ENCODE measurements around the gene UROC1.

DNA sequence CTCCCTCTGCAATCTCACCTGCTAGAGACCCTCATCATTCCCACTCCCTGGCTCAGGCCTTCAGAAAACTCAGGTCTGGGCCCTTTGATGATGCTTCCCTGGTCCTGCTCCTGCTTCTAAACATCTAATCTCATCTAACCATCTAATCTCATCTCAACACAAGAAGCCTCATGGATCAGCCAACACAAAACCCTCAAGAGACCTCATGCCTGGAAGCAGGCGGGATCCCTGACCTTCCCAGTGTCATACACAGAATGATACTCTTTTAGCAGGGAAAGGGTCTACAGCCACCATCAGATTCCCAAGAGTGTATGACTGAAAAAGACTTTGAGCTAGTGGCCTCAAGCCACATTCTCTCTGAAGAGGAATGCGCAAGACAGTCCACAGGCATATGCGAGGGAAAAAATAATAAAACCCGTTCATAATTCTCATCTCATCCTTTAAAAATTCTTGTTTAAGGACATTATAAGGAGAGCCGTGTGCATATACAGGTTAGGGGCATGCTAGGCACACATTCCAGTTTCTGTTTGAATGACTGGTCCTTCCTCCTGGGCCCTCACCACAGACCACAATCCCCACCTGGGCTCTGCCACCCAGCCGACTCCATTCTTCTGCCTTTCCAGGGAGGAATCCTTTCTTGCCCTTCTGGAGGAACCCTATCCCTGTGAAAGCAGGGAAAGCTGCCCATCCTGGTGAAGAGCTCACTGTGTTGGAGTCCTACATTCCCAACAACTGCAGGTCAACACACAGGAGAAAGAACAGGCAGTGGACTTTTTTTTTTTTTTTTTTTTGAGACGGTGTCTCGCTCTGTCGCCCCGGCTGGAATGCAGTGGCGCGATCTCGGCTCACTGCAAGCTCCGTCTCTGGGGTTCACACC lies 44.0 kb downstream of the UROC1 start:
- TF ChIP-seq, protein P1, sequence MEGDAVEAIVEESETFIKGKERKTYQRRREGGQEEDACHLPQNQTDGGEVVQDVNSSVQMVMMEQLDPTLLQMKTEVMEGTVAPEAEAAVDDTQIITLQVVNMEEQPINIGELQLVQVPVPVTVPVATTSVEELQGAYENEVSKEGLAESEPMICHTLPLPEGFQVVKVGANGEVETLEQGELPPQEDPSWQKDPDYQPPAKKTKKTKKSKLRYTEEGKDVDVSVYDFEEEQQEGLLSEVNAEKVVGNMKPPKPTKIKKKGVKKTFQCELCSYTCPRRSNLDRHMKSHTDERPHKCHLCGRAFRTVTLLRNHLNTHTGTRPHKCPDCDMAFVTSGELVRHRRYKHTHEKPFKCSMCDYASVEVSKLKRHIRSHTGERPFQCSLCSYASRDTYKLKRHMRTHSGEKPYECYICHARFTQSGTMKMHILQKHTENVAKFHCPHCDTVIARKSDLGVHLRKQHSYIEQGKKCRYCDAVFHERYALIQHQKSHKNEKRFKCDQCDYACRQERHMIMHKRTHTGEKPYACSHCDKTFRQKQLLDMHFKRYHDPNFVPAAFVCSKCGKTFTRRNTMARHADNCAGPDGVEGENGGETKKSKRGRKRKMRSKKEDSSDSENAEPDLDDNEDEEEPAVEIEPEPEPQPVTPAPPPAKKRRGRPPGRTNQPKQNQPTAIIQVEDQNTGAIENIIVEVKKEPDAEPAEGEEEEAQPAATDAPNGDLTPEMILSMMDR (IDR thresholded peaks at IDR 0.05): no peak
- TF ChIP-seq POLR2A (IDR thresholded peaks at IDR 0.05) (no peak), POLR2AphosphoS5 (IDR thresholded peaks at IDR 0.05) (no peak)

Measured in breast epithelium (tissue), 3 donors.